HG02840 (cell line): ENCODE data around the gene TIMM22.

ENCODE experiments used
- ATAC-seq: cut with Tn5 transposase; IDR thresholded peaks from one replicate; pipeline ENCODE4 v1.9.1; 2021; ENCODE audit warnings: mild to moderate bottlenecking, moderate library complexity, moderate number of reproducible peaks; ENCODE audit not compliant: unreplicated experiment, low FRiP score

Gene TIMM22

GRCh38 chr17:1000597-1001461, 3.9 kb downstream of the TIMM22 start:
- ATAC-seq = no peak

DNA sequence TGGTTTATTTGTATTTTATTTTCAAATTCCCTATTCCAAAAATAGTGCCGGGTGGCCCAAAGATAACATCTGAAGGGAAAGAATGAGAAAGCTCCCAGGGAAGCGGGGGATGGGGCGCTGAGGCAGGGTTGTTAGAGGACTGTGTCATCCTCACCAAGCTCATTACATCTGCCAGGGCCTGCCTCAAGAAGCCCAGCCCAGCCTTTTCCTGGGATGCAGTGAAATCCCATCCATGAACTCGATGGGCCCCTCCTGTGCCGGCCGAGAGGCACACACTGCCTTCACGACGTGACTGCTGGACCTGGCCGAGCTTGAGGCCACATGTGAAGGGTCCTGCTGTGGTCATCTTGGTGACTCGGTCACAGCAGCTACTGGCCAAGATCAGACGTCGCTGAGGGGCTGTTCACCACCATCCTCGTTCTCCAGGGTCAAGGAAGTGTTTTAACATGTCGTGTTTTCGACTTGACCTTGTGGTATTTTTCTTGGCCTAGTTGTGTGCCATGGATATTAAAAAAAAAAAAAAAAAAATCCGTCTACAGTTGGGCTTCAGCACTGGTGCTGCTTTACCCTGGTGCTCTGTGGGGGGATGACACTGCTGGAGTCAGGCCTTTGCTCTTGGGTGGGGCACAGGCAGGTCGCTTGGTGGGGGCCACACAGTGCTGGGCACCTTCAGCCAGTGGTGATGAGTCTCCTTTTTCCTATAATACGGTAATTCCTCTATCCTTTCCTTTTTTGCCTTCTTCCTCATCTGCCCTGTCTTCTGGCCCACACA, 4.9 kb downstream of the TIMM22 start:
- ATAC-seq = no peak

DNA sequence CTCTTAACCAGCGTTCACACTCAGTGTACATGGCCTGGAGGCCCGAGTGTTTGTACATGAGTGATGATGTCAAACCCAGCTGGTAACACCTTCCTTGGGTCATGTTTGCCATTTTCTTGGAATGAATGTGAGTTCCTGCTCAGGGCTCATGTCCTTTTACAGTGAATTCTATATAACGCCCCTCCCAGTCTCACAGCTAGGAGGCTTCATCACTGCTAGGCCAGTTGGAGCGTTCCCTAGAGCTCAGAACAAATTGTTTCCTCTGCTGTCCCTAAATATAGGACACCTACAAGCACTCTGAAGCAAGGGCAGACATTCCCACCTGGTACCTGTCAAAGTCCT, 5.5 kb downstream of the TIMM22 start:
- ATAC-seq = no peak

DNA sequence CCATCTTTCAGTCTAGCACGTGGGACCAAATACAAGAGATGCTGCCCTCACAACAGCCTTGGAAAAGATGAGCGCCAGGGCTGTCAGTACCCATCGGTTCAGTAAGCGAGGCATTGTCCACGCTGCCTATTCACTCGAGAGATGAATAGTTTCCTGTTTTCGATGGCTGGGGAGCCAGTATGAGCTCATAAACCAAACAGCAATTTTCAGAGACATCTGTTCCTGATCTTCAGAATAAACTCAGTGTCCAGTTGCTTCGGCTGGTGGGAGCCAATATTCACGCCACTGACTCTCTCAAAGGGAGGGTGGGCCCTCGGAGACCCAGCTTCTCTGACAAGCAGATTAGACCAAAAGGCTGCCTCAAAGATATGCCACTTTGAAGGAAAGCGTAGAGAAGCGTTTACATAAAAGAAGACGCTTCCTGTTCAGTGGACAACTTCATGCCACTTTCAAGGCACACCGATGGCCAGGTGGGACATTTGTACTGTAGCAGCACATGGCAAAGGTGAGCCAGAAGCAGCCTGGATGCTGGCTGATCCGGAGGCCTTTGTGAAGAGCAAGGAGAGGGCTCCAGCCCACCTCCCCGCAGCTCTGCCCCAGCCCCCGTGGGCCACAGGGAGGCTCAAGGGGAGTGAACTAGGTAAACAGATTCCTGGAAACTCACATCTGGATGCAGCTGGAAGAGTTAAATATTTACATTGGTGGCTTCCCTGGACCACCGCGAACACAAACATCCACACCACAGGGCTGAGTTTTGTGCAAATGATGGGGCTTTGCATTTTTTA, 6.0 kb downstream of the TIMM22 start:
- no peak for ATAC-seq

- no peak for ATAC-seq
Observed at GRCh38 chr17:1003633-1003971, 6.7 kb downstream of the TIMM22 start.

GRCh38 chr17:1003972-1004768, 7.2 kb downstream of the TIMM22 start:
- no peak for ATAC-seq

- no peak for ATAC-seq
Observed at GRCh38 chr17:1004769-1005295, 7.9 kb downstream of the TIMM22 start.

DNA sequence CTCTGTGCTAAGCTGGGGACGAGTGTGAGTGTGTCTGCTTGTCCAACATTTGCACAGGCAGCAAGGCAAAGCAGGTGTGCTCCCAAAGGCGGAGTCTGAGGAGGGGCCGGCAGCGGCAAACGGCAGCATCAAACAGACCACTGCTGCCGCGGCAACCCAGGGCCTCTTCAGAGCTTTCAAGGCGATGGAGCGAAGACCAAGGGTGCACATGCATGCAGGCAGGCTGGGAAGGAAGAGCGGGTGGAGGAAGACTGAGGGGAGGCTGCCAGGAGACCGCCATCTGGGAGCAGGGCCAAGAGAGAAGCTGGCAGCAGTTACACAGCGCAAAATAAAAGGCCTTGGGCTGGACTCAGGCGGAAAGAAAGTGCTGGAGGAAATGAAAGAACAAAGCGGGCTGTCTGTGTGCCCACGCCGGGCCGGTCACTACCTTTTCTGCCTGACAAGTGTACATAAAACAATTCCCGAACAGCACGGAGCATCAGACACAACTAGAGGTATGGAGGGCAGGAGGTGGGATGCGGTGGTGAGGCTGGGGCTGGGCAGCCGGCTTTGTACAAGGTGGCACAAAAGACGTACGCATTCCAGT, 8.5 kb downstream of the TIMM22 start:
- ATAC-seq = no peak

- ATAC-seq = no peak
Observed at GRCh38 chr17:1006054-1006453, 9.1 kb downstream of the TIMM22 start.

- ATAC-seq = no peak
Observed at GRCh38 chr17:1007310-1008007, 10.5 kb downstream of the TIMM22 start.

DNA sequence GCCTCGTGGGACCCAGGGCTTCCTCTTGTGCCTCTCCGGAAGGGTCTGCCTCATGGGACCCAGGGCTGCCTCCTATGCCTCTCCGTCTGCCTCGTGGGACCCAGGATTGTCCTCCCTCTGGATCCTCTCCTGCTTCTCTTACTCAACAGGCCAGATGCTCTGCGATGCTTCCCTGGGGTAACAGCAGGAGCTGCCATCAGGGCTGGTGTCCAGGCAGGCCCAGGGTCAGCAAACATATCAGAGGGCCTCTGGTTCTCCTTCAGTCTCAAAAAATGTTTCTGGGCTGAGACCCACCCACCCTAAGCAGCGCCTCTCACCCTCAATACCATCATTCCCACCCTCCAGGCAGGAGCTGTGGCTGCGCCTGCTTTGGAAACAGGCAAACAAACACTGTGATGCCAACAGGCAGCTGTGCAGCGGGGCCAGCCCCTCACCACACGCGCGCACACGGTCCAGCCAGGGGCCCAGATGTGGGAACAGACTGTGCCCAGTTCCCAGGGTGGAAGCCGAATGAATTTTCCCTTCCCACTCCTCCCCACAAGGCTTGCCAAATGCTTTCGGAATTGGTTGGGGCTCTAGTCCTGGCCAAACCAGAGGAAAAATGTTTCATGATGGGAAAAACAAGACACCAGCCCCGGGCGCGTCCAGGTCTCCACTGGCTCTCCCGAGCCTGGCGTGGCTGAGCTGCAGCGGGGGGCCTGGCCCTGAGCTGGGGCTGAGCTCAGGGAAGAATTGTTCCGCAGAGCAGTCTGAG, 11.3 kb downstream of the TIMM22 start:
- no peak for ATAC-seq

GRCh38 chr17:1009229-1010085, 12.5 kb downstream of the TIMM22 start:
- ATAC-seq = no peak

DNA sequence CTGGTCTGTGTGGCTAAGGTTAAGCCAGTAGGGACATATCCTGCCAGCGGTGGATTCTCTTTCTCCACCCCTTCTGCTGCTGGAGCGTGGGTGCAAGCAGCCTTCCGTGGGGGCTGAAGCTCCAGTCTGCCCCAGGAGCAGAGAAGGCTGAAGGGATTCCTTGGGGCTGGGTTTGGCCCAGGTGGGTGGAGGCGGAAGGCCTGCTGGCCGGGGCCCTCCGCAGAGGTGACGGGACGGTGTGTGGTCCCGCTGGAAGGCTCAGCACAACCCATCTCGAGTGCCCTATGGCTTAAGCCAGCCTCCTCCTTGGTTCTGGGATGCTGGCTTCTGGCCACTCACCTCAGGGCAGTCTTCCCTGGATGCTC, 13.1 kb downstream of the TIMM22 start:
- no peak for ATAC-seq

DNA sequence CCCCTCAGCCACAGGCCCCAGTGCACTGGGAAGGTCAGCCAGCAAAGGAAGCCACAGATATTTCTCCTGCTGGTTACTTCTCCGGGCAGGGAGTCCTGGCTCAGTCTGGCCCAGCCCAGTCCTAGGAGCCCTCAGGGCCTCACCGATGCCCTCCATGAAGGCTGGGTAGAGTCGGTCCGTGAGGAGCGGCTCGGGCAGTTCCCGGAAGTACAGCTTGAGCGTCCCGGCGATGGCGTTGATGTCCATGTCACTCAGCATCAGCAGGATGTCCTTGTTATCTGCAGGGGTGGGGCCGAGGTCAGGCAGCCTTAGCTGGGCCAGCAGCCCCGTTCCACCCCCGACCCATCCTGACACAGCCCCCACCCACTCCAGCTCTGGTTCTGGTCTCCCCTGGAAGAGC, 13.7 kb downstream of the TIMM22 start:
- ATAC-seq = no peak

DNA sequence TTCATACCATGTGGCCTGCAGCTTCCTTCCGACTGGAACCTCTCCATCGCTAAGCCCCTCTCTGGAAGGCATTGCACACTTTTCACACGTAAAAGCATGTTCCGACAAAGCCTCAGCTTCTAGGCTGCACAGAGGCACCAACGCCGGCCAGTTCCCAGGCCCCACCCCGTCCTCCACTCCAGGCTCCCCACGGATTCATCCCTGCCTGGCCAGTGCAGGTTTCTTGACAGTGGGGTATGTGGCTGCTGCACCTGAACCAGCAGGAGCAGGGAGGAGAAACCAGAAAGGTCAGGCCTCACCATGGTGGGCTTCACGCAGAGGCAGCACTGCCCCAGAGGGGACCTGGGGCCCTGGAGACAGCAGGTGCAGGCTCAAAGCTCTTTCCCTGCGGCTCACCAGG, 14.2 kb downstream of the TIMM22 start:
- no peak for ATAC-seq

GRCh38 chr17:1011760-1012735, 15.1 kb downstream of the TIMM22 start:
- ATAC-seq = no peak
